Neural cell (in vitro differentiated cells): Measurements from ENCODE around the gene GALNT16.

ENCODE experiments used
- CTCF ChIP-seq: fragments of 450-650 bp; IDR thresholded peaks from 2 replicates; pipeline ENCODE4 v1.5.1; 2014; ENCODE audit warnings: antibody characterized with exemption, mild to moderate bottlenecking, moderate library complexity; ENCODE audit not compliant: poor library complexity, severe bottlenecking
- REST ChIP-seq: IDR thresholded peaks from 2 replicates; pipeline ENCODE4 v1.6.1; 2012; ENCODE audit warnings: borderline replicate concordance

GRCh38 chr14:69214393-69214792 lies 45.6 kb upstream of the GALNT16 start:
- TF ChIP-seq CTCF (no peak), REST (no peak)
